Epithelial cell of alveolus of lung (primary cell): ENCODE results near the gene ZNF98. TPM values are rescaled to one million over a fixed set of nuclear protein-coding genes. Genes with fewer than 3 reads are reported as not detected.

ENCODE experiments used
- total RNA-seq: library from RNA; depleted of rRNA; stranded (reverse); fragments of >200 nt; gene quantifications from 2 replicates; pipeline ENCODE4 v1.2.1, GENCODE V29; 2015

Gene ZNF98
- not detected in 2 replicates for total RNA-seq

DNA sequence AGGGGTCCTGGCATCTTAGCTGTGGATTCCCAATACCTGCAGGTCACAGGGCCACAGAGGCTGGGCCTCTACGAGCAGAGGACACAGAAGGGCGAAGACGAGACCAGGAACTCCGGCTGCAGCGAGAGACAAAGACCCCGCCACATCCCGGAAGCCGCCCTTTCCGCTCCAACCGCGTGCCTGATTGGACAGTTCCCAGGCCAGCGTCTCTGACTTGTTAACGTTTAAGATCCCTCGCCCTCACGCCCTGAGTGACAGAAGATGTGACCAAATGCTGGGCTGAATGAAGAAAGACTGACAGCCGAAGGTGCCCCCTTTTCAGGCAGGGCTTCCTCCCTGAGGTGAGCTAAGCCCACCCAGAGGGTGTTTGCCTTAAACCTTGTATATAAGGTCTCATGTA, at the start of gene ZNF98:
TSS of gene ZNF98 (minus strand) at position 136 of the 400 bp plus-strand sequence. CDS start at position 14, 122 bp downstream.

Other genes with a start within 250 kb of the ZNF98 start
- gene ZNF676, start 225.4 kb downstream of the ZNF98 start, total RNA-seq = not detected in 2 replicates
- gene ZNF729, start 135.9 kb downstream of the ZNF98 start, total RNA-seq = not detected in 2 replicates
- gene ZNF492, start 212.0 kb upstream of the ZNF98 start, total RNA-seq = 0.52 and 0.64 TPM in 2 replicates